SJCRH30 (cell line): Measurements from ENCODE around the gene NUDCD2. TPM values are rescaled to one million over a fixed set of nuclear protein-coding genes. Genes with fewer than 3 reads are reported as not detected.
"Not testable (repeated sequence)": the region's sequence is repeated elsewhere in the genome, so short reads cannot be mapped to it uniquely, and the experiment has no call there.

Source experiments
- DNase-seq, 2 experiments: peaks; one replicate each; pipeline ENCODE4 v3.0.0-alpha.2; 2015 to 2020
- H3K27ac ChIP-seq: fragments of 250-450 bp; sonication (Bioruptor Pico); 2 replicates; pipeline ENCODE4 v1.5.1; 2020; ENCODE audit warnings: mild to moderate bottlenecking, moderate library complexity
- H3K27me3 ChIP-seq: fragments of 250-450 bp; sonication (Bioruptor Pico); 2 replicates; pipeline ENCODE4 v1.5.1; 2020; ENCODE audit warnings: mild to moderate bottlenecking, moderate library complexity
- H3K36me3 ChIP-seq: fragments of 250-450 bp; sonication (Bioruptor Pico); 2 replicates; pipeline ENCODE4 v1.5.1; 2020; ENCODE audit warnings: mild to moderate bottlenecking, moderate library complexity
- H3K4me1 ChIP-seq: fragments of 250-450 bp; sonication (Bioruptor Pico); 2 replicates; pipeline ENCODE4 v1.5.1; 2020; ENCODE audit warnings: mild to moderate bottlenecking, moderate library complexity
- H3K4me3 ChIP-seq: fragments of 250-450 bp; sonication (Bioruptor Pico); 2 replicates; pipeline ENCODE4 v1.5.1; 2020; ENCODE audit warnings: mild to moderate bottlenecking, moderate library complexity
- H3K9me3 ChIP-seq: fragments of 250-450 bp; sonication (Bioruptor Pico); replicated peaks from 2 replicates; pipeline ENCODE4 v1.5.1; 2020; ENCODE audit warnings: mild to moderate bottlenecking, moderate library complexity
- total RNA-seq: library from RNA; depleted of rRNA; stranded (reverse); fragments of >200 nt; shearing (Covaris generic); gene quantifications from 2 replicates; pipeline ENCODE4 v1.2.3, GENCODE V29; 2014

The NUDCD2 gene
- total RNA-seq, 1 experiment from 2014 or later, result 20.1 TPM

DNA sequence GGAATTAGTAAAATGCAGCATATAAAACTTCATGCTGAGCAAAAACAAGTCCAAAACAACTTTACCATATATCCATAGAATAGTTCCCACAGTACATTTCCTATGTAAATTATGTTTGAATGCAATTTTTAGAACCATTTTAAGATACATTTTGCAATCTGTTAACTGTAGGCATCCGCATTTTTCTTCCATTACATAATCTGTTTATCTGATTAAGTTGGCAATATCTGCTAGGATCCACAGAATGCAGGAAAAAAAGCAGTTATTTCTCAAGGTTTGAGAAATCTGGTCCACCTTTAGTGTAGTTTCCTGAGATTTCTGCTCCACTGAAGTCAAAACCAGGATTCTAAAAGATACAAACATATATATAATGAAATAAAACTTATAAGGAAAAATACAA lies 6.2 kb downstream of the NUDCD2 start:
- Histone ChIP-seq H3K36me3 (peaks cover 30% of the 10 kb centered on the region), H3K4me1 (no peaks in the 10 kb centered on the region), H3K27me3 (no peaks in the 10 kb centered on the region), H3K4me3 (no peak overlapping the region), H3K9me3 (no peaks in the 10 kb centered on the region), H3K27ac (no peak overlapping the region)
- DNase-seq, result no peak

DNA sequence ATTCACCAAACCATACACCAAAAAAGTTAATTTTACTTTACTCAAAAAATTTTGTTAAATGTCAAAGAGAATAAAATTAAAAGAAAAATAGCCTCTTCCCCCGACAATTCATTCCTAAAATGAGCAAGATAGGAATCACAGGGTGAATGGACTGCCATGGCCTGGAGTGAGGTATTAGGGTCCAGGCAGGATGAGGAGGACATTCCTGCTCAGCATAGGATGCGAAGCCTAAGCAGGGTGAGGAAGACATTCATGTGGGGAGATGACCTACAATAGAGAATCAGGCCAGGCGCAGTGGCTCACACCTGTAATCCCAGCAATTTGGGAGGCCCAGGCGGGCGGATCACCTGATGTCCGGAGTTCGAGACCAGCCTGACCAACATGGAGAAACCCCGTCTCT lies 8.4 kb downstream of the NUDCD2 start:
- no peaks in the 10 kb centered on the region for H3K9me3 ChIP-seq
- H3K4me3 ChIP-seq, result no peak overlapping the region
- no peak overlapping the region for H3K27ac ChIP-seq
- no peak for DNase-seq
- H3K36me3 ChIP-seq, result peaks cover 50% of the 10 kb centered on the region
- H3K27me3 ChIP-seq, result no peaks in the 10 kb centered on the region
- H3K4me1 ChIP-seq, result no peaks in the 10 kb centered on the region

DNA sequence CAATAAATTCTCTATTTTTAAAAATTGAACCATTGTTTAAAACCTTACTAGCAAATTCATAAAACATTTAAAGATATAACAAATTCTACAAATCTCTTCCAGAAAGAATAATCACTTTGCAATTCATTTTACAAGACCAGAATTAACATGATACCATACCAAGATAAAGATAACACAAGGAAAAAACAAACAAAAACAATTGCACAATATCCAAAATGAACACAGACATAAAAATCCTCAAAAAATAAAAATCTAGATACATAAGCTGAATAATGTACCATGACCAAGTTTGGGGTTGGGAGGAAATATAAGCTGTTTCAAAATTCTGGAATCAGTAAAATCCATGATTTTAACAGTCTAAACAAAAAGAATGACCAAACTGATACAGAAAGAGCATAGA lies 11.4 kb downstream of the NUDCD2 start:
- Histone ChIP-seq H3K27ac (no peak overlapping the region), H3K4me1 (no peaks in the 10 kb centered on the region), H3K4me3 (no peak overlapping the region), H3K27me3 (no peaks in the 10 kb centered on the region), H3K36me3 (peaks cover 59% of the 10 kb centered on the region), H3K9me3 (no peaks in the 10 kb centered on the region)
- DNase-seq, result no peak

DNA sequence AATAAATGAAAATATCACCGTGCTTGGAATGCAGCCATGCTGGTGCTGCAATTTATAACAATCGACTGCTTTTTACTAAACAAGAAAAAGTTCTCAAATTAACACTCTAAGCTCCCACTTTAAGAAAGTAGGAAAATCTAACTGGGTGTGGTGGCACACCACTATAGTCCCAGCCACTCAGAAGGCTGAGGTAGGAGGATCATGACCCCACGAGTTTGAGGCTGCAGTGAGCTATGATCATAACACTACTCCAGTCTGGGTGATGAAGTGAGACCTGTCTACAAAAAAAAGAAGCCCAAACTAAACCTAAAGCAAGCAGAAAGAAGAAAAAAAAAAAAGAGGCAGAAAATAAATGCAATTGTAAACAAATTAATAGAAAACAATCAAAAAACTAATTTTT lies 12.0 kb downstream of the NUDCD2 start:
- Histone ChIP-seq H3K27me3 (no peaks in the 10 kb centered on the region), H3K9me3 (no peaks in the 10 kb centered on the region), H3K27ac (no peak overlapping the region), H3K36me3 (peaks cover 62% of the 10 kb centered on the region), H3K4me3 (no peak overlapping the region), H3K4me1 (no peaks in the 10 kb centered on the region)
- DNase-seq, result no peak

DNA sequence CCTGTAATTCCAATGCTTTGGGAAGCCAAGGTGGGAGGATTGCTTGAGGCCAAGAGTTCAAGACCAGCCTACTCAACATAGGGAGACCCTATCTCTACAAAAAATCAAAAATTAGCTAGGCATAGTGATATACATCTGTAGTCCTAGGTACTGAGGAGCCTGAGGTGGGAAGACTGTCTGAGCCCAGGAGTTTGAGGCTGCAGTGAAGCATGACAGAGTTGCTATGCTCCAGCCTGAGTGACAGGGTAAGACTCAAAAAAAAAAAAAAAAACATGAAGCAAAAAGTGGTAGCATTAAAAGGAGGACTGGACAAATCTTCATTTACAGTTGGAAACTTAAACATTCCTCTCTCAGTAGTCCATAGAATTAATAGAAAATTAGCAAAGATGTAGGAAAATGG lies 12.7 kb downstream of the NUDCD2 start:
- no peaks in the 10 kb centered on the region for H3K27me3 ChIP-seq
- H3K4me1 ChIP-seq, result no peaks in the 10 kb centered on the region
- peaks cover 69% of the 10 kb centered on the region for H3K36me3 ChIP-seq
- no peak overlapping the region for H3K4me3 ChIP-seq
- no peaks in the 10 kb centered on the region for H3K9me3 ChIP-seq
- no peak overlapping the region for H3K27ac ChIP-seq
- DNase-seq, result no peak

DNA sequence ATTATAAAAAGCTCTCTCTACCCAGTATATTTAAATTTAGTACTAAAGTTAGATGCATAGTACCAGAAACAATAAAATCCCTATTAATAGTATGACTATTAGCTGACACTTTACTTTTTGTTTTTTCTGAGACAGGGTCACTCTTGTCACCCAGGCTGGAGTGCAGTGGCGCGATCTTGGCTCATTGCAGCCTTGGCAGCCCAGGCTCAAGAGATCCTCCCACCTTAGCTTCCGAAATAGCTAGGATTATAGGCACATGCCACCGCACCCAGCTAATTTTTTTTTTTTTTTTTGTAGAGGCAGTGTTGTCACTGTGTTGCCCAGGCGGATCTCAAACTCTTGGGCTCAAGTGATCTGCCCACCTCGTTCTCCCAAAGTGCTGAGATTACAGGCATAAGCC lies 14.6 kb downstream of the NUDCD2 start:
- DNase-seq, result no peak
- Histone ChIP-seq H3K9me3 (no peaks in the 10 kb centered on the region), H3K27me3 (no peaks in the 10 kb centered on the region), H3K4me3 (no peak overlapping the region), H3K27ac (no peak overlapping the region), H3K36me3 (peaks cover 80% of the 10 kb centered on the region), H3K4me1 (no peaks in the 10 kb centered on the region)

DNA sequence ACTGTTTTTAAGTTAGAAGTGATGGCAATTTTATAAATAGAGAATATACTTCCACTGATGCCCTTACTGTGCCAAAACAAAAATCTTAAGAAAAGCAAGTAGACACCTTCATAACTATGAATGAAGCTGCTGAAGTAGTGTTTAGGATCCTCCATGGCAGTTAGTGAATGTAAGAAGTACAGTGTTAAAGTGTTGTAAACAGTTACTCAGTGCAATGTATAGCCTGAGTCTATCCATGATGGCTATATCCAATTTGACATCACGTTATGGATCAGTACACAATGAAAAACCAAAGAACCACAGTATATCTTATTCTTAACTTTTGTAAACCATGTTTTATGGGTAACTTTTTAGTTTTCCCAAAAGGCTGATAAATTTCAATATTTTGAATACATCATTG lies 15.4 kb downstream of the NUDCD2 start:
- Histone ChIP-seq H3K27ac (no peak overlapping the region), H3K36me3 (peaks cover 75% of the 10 kb centered on the region), H3K27me3 (no peaks in the 10 kb centered on the region), H3K9me3 (no peaks in the 10 kb centered on the region), H3K4me3 (no peak overlapping the region), H3K4me1 (no peaks in the 10 kb centered on the region)
- no peak for DNase-seq

DNA sequence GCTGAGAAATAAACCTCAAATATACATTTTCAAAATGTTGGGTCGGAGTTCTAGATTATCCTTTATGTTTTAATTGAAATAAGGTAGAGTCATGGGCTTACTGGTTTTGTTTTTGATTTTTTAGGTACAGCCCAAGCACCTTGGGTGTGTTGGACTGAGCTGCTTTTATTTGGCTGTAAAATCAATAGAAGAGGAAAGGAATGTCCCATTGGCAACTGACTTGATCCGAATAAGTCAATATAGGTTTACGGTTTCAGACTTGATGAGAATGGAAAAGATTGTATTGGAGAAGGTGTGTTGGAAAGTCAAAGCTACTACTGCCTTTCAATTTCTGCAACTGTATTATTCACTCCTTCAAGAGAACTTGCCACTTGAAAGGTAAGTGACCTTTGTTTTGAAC lies 18.9 kb downstream of the NUDCD2 start:
- H3K27me3 ChIP-seq, result no peaks in the 10 kb centered on the region
- no peak overlapping the region for H3K4me3 ChIP-seq
- no peaks in the 10 kb centered on the region for H3K4me1 ChIP-seq
- no peaks in the 10 kb centered on the region for H3K9me3 ChIP-seq
- H3K36me3 ChIP-seq, result peaks cover 43% of the 10 kb centered on the region
- H3K27ac ChIP-seq, result no peak overlapping the region
- DNase-seq, result no peak

DNA sequence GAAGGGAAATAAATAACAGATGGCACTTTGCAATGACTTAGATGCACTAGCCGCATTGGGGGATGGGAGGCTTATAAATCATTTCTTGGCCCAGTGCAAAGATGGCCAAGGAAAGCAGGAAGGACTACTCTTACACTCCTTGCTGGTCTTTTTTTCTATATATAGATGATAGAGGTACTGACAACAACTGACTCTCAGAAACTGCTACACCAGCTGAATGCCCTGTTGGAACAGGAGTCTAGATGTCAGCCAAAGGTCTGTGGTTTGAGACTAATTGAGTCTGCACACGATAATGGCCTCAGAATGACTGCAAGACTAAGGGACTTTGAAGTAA lies 20.8 kb downstream of the NUDCD2 start:
- no peaks in the 10 kb centered on the region for H3K27me3 ChIP-seq
- H3K4me3 ChIP-seq, result no peak overlapping the region
- H3K4me1 ChIP-seq, result no peaks in the 10 kb centered on the region
- H3K27ac ChIP-seq, result no peak overlapping the region
- H3K36me3 ChIP-seq, result peaks cover 34% of the 10 kb centered on the region
- DNase-seq, result peak in 1 of 2 experiments; percentile 20
- H3K9me3 ChIP-seq, result no peaks in the 10 kb centered on the region

DNA sequence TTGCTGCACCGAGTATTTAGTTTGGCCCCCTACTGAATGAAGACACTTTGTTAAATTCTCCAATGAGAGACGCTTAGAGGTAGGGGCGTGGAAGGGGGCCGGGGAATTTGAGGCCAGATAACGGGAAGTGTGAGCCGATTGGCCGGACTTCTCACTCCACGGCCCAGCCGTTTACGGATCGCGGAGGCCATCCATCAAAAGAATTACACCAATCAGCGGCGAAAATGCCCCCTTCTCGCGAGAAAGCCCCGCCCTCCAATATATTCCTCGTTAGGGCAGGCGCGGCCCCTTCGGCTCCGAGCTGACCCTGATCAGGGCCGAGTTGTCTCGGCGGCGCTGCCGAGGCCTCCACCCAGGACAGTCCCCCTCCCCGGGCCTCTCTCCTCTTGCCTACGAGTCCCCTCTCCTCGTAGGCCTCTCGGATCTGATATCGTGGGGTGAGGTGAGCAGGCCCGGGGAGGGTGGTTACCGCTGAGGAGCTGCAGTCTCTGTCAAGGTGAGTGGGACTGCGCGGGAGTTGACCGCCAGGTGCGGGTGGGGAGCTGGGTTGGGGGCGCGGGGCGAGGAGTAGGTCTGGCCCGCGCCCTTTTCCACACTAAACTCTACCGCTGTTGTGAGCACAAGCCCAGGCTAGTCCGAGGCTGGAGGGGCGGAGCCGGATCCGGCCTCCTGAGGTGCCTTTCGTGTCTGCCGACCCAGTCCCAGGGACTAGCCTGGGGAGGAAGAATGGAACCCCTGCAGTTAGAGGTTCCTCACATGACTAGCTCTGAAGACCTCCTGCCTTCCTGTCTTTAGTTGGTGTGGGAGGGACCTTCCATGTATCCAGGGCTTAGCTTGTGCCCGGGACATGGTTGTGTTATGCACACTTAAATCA lies 22.4 kb downstream of the NUDCD2 start, which contains the start of gene CCNG1:
CCNG1 (plus strand) TSS at position 287 of the 874 bp plus-strand sequence. CDS start 1,662 bp downstream, outside the sequence.
- Histone ChIP-seq H3K27ac (peak within 1 kb of the TSS; percentile 76), H3K4me1 (no peaks in the 10 kb centered on the region), H3K4me3 (peak within 1 kb of the TSS; percentile 76), H3K9me3 (no peaks in the 10 kb centered on the region), H3K27me3 (no peaks in the 10 kb centered on the region), H3K36me3 (peaks cover 21% of the 10 kb centered on the region)
- peak; percentile 96 to 98 for DNase-seq

DNA sequence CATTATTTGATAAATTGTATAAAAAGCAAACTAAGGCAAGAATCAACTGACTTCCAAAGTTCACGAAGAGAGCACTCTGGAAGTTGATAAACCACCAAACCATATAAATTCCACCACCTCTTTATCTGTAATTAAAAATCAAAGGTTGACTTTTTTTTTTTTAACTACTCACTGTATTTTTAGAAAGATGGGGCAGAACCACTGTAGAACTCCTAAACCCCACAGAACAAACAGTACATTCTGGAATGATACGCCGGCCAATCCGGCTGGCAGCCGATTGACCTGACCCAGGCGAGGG lies 22.9 kb downstream of the NUDCD2 start:
- DNase-seq, result no peak
- no peaks in the 10 kb centered on the region for H3K27me3 ChIP-seq
- no peaks in the 10 kb centered on the region for H3K4me1 ChIP-seq
- peak overlapping the region; percentile 76 for H3K4me3 ChIP-seq
- H3K36me3 ChIP-seq, result peaks cover 15% of the 10 kb centered on the region
- H3K27ac ChIP-seq, result peak overlapping the region; percentile 4; the same call in 1 of the 2 replicates
- no peaks in the 10 kb centered on the region for H3K9me3 ChIP-seq

DNA sequence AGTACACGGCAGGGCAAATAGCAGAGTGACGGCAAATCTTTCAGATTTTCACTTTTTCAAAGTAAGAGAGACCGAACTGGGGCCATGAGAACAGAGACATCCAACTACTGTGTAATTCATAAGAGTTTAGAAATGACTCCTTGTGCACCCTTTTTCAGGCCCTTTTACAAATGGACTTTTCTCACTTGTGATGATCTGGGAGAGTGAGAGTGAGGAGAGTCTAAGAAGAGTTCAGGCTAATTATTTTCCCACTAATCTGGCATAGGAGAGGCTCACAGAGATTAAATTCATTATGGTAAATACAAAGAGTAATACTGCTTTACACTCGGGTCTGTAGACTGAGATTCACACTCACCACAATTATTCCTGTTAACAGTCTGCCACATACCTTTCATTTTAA lies 23.4 kb downstream of the NUDCD2 start:
- Histone ChIP-seq H3K4me1 (no peaks in the 10 kb centered on the region), H3K9me3 (no peaks in the 10 kb centered on the region), H3K4me3 (peak overlapping the region; percentile 76), H3K27ac (no peak overlapping the region; the same call in 1 of the 2 replicates), H3K27me3 (no peaks in the 10 kb centered on the region), H3K36me3 (peaks cover 11% of the 10 kb centered on the region)
- no peak for DNase-seq

DNA sequence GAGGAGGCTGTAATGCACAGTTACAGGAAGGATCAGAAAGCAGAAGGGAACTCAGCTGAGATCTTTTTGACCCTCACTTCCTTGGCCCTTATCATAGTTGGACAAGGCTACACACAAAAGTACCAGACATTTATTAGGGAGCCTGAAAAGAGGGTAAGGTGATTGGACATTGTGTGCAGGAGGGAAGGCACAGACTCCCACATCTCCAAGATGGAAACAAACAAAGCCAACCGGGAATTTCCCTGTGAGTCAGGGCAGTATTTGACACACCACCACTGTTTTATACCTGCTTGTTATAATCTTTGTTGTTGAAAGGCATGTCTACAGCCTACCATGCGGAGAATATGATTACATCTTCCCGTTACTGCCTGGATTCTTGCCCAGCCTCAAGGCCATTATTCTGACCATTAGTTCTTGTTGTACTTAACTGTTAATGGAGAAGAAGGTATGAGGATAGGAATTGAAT lies 25.5 kb downstream of the NUDCD2 start:
- H3K27me3 ChIP-seq, result no peaks in the 10 kb centered on the region
- no peak for DNase-seq
- H3K4me1 ChIP-seq, result no peaks in the 10 kb centered on the region
- H3K4me3 ChIP-seq, result no peak overlapping the region
- H3K27ac ChIP-seq, result no peak overlapping the region
- H3K9me3 ChIP-seq, result no peaks in the 10 kb centered on the region
- no peaks in the 10 kb centered on the region for H3K36me3 ChIP-seq

DNA sequence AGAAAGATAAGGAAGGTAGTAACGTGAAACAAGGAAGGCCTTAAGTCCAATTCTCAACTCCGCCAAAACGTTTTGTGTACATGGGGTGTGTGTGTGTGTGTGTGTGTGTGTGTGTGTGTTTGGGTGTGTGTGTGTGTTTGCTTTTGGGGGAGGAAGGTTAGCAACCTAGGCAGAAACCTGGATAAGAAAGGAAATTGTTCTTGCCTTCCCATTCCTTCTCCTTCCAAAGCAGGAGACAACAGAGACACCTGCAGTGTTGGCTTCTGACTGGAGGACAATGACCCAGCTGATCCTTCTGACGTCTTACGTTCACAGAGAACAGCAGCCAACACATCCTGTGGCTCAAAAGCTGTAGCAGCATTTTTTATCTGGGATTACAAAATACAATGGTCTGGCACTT lies 26.6 kb downstream of the NUDCD2 start:
- Histone ChIP-seq H3K4me1 (no peaks in the 10 kb centered on the region), H3K4me3 (no peak overlapping the region)
- DNase-seq, result no peak

DNA sequence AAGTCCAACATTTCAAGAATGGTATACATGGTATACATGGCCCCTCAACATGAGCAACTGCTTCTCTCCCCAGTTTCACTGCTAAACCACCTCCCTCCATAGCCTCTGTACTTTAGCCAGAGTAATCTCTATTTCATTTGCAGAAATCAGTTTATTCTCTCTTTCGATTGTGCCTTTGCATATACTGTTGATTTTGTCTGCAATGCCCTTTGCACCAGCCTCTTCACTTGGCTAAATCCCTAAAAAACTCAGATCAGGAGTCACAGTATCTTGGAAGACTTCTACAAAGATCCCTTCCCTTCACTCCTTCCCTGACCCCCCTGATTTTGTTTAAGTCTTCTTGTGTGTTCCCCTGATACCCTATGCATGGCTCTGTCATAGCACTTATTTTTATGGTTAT lies 27.4 kb downstream of the NUDCD2 start:
- Histone ChIP-seq H3K36me3 (no peaks in the 10 kb centered on the region), H3K9me3 (no peaks in the 10 kb centered on the region), H3K27me3 (no peaks in the 10 kb centered on the region), H3K4me1 (no peaks in the 10 kb centered on the region), H3K27ac (no peak overlapping the region), H3K4me3 (no peak overlapping the region)
- no peak for DNase-seq

More for the DNA sequence above, 26.6 kb downstream of the NUDCD2 start:
- no peaks in the 10 kb centered on the region for H3K27me3 ChIP-seq
- no peak overlapping the region for H3K27ac ChIP-seq
- H3K36me3 ChIP-seq, result no peaks in the 10 kb centered on the region
- H3K9me3 ChIP-seq, result no peaks in the 10 kb centered on the region

DNA sequence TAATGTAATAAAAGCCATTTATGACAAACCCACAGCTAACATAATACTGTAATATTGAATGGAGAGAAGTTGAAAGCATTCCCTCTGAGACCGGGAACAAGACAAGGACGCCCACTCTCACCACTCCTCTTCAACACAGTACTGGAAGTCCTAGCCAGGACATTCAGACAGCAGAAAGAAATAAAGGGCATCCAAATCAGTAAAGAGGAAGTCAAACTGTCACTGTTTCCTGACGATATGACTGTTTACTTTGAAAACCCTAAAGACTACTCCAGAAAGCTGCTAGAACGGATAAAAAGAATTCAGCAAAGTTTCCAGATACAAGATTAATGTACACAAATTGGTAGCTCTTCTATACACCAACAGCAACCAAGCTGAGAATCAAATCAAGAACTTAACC lies 33.8 kb downstream of the NUDCD2 start:
- H3K4me3 ChIP-seq, H3K36me3 ChIP-seq, DNase-seq, H3K9me3 ChIP-seq, H3K27ac ChIP-seq, H3K4me1 ChIP-seq, H3K27me3 ChIP-seq: not testable (repeated sequence)
